ENCODE data around the gene PLOD1.

PLOD1 gene

DNA sequence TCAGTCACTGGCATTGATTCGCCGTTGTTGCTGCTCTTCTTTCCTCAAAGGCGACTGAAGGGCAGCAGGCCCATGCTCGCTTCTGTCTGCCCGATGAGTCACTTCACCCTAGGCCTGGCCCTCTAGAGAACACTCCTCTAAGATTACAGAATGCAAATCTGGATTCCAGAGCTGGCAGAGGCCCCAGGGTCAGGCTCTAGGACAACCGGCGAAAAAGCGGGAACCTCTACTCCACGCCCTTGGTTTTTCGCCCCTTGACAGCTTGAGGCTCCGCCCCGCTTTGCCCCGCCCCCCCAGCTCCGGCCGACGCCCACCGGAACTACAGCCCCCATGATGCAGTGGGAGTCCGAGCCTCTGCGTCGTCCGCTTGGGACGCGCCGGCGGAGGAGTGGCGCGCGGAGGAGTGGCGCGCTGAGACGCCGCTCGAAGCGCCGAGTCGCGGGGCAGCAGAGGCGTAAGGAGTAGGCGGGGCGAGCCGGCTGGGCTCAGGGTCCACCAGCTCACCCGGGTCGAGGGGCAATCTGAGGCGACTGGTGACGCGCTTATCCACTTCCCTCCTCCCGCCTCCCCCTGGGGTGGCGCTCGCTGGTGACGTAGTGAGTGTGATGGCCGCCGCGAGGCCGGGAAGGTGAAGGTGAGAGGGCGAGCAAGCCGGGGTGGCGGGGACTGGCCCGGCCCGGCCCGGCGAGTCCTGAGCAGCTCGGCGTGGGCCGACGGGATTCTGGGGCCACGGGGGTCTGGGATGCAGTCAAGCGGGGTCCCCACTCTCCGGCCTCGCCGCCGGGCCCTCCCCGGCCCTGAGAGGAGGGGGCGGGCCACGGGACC lies 45.5 kb downstream of the PLOD1 start, which contains the start of gene MFN2:
TSS of gene MFN2 (plus strand) at position 594 of the 825 bp plus-strand sequence. CDS start 8,725 bp downstream, outside the sequence.
- peak; percentile 96 to 98 (median 98) for DNase-seq

DNA sequence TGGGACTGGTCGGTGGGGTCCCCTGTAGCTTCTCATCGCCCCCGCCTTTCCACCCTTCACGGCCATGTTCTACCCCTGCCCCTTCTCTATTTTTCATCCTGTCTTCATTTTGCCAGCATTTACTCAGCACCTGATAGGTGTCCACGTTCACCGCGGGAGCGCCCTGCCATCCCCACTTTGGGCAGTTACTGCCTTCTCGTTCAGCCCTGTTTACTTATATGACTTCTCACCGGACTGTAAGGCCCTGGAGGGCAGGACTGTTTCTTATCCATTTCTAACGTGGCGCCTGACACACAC lies 46.1 kb downstream of the PLOD1 start:
- no peak for DNase-seq

DNA sequence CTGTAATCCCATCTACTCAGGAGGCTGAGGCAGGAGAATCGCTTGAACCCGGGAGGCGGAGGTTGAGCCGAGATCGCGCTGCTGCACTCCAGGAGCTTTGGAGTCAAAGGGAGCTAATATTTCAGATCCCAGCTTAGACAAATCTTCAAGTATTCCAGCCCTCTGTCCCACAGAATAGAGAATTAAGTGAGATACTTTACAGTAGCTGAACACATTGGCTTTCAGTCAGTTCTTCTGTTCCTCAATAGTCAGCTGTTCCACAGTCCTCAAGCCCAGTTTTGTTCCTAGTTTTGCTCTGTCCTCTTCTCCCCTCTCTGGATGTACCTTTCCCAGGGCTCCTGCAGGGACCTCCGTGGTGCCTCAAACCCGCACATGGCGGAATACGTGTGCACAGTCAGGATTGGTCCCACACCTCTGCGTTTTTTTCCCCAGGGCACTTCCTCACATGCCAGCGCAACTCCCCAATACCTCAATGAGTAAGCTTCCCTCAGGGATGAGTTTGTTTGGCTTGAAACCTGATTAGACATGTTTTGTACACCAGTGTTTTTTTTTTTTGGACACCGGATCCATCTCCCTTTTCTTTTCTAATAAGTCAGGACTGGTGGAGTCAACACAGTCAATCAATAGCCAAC lies 47.0 kb downstream of the PLOD1 start:
- no peak for DNase-seq

DNA sequence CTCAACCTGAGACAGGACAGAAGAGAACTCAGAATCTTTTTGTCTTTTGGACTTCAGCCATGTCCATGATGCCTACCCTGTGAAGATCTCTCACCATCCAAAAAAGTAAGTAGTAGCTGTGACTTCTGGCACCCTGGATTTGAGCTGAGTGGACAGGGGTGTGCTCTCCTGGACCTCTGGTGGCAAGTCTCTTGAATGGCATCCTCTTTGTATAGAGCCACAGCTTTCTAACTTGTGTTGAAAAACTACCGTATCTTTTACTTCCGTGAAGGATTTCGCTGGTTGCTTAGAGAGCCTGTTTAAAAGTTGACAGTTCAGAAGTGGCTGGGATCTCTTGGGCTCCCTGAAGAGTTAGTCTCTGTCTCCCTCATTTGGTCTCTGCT lies 47.5 kb downstream of the PLOD1 start:
- DNase-seq, result peak in 2 of 4 experiments; percentile 29 to 54

DNA sequence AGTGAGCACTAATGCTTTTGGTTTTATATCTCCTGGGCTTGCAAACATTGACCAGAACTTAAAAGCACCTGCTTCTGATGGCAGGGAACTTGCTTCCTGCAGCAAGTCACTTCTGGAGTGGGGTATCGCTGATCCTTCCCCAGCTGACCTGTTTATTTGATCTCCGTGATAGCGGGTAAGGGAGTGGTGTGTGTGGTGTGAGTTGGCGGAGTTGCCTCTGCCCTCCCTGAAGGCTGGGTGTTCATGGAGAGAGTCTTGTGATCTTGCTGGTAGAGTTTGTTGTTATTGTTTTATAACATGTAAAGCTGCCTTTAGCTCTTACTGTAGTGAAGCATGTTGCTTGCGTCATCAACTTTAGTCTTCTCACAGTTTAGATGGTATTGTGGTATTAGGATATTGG lies 49.6 kb downstream of the PLOD1 start:
- DNase-seq, result no peak

DNA sequence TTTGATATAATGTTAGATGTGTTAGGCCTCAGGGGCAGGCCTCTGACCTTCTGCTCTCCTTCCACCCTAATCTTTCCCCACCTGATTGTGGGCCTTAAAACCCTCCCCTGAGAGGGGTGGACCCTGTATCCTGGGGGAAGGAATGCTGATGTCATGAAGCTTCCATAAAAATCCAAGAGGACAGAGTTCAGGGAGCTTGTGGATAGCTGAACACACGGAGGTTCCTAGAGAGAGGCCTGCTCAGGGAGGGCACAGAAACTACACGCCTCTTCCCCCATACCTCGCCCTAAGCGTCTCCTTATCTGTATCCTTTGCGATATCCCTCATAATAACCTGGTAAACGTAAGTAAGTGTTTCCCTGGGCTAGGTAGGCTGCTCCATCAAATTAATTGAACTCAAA lies 50.1 kb downstream of the PLOD1 start:
- no peak for DNase-seq

DNA sequence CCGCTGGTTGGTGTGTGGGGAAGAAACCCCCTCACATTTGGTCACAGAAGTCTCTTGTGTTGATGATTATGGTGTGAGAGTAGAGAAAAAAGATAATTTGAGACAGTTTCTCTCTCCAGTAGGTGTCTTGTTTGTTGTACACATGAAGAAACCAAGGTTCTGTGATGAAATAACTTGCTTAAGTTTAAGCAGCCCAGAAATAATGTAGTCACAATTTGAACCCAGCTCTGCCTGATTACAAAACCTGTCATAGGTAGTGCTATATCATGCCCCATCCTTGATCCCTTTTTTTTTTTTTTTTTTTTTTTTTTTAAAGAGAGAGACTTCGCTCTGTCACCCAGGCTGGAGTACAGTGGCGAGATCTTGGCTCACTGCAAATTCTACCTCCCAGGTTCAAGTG lies 50.7 kb downstream of the PLOD1 start:
- no peak for DNase-seq

DNA sequence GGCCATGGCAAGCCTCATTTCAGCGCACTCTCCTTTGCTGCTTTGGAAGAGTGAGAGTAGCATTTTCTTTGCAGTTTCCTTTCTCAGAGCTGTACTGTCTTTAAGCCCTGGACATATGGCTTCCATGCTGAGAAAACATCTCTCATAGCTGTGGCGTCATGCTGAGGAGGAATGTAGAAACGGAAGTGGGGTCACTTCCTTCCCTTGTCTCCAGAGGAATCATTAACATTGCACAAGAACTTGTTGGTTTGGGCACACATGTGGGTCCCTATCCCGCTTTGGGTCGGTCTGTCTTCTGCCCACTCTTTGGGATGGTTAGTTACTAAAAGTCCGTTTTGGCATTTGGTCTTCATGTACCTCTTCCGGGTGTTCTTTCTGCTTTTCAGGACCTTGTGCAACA lies 51.3 kb downstream of the PLOD1 start:
- peak; percentile 62 to 89 (median 77) for DNase-seq

DNA sequence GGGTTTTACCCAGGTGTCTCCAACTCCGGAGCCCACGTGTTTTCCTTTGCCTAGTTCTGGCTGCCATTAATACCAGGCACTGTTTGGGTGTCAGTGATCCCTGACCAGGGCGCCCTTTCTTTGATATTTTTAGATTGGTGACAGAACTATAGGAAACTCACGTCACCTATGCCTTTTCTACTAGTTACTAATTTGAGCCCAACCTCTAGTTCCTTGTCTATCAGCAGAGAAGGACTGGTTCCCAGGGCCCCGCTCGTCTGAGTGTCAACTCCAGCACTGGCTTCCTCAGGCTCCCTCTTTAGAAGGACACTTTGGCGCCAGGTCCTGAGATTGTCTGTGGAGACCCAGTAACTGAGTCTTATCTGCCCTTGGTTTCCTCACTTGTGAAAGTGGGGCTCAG lies 55.2 kb downstream of the PLOD1 start:
- DNase-seq, result no peak

DNA sequence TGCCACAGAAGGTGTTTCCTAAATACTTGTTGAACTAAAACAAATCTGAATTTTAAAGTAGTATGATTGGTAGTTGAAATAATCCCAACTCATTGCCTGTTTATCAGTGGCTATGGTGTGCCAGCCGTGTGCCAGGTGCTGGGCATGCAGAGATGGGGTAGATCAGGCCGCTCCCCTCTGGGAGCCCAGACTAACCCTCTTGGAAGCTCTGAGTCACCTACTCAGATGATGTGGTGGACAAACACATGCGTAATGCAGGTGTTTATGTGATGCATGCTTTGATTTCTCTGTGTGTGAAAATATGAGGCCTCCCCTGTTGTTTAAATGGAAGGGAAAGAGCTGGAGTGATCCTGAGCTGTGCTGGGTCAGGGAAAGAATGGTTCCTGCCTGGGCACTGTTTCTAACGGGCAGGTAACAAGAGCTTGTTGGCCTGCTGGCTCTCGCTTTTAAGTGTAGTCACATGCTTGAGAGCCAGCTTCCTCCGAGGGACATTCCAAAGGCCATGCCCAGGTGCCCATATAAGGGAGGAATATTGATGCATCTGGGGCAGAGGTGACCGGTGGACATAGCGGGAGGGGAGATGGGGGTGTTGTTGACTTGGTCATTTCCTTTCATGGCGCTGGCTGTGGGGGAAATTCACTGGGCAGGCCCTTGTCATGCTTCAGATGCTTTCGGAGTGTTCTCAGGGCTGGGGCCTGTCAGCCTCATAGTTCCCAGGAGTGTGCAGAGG lies 56.0 kb downstream of the PLOD1 start:
- no peak for DNase-seq

DNA sequence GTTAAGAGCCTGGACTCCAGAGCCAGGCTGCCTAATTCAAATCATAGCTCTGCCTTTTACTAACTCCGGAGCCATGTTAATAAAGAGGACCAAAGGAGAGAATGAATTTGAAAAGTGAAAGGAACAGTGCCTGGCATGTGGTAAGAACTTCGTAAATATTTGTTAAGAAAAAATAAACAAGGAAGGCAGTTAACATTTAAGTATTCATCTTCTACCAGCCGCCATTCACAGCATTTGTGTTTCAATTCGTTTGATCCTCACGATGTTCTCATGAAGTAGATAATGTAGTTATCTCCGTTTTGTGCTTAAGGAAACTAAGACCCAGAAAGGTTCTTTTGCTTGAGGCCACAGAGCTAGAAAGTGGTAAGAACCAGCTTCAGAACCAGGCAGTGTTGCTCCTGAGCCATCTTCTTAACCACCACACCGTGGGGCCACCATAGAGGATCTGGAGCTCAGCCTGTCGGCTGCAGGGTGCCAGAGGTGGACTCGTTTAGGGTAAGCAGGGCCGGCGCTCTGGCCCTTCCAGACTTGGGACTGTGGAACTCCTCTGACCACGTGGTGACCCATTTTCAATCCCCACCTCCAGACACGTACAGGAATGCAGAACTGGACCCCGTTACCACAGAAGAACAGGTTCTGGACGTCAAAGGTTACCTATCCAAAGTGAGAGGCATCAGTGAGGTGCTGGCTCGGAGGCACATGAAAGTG lies 57.6 kb downstream of the PLOD1 start:
- DNase-seq, result no peak

DNA sequence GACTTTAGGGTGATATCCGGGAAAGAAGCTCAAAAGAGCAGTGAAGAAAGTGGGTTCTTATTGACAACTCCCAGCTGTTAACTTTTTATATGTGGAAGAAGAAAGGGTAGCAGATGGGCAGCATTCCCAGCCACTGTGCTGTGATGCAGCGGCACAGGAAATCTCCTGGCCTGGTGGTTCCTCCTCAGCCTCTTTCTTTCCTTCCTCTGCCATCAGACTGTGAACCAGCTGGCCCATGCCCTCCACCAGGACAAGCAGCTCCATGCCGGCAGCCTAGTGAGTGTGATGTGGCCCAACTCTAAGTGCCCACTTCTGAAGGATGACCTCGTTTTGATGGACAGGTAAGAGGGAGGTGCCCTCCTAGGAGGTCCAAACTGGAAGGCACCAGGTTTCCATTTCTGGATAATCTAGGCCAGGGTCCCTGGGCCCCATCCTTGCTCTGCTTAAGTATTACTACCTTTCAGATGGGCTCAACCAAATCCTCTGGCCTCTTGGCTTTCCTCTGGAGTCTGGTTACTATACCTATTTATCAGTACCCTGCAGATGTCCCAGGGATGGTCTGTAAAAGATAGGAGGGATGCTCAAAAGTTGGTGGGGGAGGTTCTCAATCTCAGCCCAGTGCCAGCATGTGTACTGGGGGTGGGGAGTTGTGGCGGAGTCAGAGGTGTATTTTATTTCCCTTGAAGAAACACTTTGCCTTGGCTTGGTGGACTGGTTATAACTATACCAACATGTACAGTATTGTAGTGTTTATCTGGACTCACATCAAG lies 62.7 kb downstream of the PLOD1 start:
- DNase-seq, result no peak

DNA sequence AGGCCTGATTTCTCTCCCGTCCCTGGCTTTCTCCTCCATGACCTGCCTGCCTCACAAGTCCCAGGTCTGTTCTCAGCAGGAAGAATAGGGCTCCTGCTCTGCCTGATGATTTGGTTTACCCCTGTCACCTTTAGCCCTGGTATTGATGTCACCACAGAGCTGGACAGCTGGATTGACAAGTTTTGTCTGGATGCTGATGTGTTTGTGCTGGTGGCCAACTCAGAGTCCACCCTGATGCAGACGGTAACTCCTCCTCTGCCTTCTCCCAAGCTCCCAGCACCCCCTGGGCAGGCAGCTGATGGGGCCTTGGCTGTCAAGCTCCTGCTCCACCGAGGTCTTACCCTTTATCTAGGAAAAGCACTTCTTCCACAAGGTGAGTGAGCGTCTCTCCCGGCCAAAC lies 64.1 kb downstream of the PLOD1 start:
- DNase-seq, result no peak

DNA sequence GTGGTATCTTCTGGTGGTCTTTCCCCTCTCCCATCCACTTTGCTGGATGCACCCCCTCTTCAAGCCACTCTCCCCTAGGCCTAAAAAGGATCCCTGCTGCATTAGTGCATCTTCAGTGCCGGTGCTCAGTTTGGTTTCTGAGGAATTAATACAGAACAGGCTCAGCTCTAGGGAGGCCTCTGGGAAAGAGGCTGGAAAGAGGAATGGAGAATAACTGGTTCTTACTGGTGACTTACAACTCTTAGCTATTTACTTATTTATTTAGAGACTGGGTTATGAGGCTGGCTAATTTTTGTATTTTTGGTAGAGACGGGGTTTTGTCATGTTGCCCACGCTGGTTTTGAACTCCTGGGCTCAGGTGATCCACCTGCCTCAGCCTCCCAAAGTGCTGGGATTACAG lies 64.7 kb downstream of the PLOD1 start:
- no peak for DNase-seq

DNA sequence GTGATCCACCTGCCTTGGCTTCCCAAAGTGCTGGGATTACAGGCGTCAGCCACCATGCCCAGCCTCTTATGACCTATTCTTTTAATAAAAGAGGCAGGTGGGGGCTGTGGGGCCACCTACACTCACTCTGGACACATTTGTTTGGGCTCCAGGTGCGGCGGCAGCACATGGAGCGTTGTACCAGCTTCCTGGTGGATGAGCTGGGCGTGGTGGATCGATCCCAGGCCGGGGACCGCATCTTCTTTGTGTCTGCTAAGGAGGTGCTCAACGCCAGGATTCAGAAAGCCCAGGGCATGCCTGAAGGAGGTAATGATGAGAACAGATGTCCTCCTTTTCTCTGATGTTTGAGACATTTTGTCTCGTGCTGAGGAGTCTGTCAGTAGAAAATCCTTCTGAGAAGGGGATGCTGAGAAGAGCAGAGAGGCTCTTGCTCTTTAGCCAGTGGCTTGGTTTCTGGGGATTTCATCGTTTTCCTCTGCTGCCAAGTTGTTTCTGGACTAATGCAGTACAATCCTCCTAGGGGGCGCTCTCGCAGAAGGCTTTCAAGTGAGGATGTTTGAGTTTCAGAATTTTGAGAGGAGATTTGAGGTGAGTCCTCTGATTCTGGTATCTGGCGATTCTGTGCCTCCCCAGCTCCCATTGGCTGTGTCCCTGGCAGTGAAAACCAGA lies 66.9 kb downstream of the PLOD1 start:
- peak; percentile 46 to 76 (median 58) for DNase-seq

DNA sequence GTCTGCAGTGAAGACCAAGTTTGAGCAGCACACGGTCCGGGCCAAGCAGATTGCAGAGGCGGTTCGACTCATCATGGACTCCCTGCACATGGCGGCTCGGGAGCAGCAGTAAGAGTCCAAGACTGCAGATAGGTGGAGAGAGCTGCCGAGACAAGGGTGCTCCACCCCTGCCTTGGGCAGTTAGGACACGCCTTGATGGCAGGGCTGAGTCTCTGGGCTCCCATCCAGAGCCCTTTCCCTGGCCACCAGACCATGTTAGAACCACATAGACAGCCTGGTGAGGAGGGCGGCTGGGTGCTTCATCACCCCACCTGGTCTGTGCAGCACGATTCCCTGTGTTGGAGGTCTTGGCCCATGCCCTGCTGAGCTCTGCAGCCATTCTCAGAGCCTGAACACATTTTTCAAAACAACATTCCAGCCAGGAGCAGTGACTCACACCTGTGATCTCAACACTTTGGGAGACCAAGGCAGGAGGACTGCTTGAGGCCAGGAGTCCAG lies 67.5 kb downstream of the PLOD1 start:
- no peak for DNase-seq

DNA sequence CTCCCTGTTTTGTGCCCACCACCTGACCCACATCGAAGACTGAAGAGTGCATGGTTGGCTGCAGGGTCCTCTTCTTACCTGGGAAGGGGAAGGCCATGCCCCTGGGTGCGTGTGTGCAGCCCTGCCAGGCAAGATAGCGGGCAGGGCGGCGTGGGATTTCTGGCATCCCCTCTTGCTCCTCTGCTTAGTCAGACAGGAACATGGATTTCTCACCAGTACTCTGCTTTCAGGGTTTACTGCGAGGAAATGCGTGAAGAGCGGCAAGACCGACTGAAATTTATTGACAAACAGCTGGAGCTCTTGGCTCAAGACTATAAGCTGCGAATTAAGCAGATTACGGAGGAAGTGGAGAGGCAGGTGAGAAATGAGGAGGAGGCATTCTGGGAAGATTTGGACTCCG lies 69.2 kb downstream of the PLOD1 start:
- DNase-seq, result no peak

DNA sequence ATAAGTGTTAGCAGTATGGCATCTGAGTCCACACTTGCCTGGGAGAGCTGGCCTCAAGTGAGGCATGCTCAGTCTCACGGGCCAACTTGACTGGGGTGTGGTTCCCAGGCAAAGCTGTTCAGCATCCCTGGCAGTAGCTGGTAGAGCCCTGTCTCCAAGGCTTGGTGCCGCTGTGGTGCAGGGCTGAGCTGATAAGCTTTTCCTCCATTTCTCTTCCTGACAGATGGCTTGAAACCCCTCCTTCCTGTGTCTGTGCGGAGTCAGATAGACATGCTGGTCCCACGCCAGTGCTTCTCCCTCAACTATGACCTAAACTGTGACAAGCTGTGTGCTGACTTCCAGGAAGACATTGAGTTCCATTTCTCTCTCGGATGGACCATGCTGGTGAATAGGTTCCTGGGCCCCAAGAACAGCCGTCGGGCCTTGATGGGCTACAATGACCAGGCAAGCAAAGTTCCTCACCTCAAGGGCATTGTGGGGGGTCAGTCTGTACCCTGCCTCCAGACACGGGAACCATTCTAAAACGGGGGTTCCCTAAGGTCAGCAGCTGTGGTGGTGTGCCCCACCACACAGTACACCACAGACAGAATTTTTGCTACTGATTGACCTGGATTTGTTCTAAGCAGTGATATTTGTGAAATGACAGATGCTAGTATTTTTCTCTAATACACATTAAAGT lies 71.1 kb downstream of the PLOD1 start:
- no peak for DNase-seq

DNA sequence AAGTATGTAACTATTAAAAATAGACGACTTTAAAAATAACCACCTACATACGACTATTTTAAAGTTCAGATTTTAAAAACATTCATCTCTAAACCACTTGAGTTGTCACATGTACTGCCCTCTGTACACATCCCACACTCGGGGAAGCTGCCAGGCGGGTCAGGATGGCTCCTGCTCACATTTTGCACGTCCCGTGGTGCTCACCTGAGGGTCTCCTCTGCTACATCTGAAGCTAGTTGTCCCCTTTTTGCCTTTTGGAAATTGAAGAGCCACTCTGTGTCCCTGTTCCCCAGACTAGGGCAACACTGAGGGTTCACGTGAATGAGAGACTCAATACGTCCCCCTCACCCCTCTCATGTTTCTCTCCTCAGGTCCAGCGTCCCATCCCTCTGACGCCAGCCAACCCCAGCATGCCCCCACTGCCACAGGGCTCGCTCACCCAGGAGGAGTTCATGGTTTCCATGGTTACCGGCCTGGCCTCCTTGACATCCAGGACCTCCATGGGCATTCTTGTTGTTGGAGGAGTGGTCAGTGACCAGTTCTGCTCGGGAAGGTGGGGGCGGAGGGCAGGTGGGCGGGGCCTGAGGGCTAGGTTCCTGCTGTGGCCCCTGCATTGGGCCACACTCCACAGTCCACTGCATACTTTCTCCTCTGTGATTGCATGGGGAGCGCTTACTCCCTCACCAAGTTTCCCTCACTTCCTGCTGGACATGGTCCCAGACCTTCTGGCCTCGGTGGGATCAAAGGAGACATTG lies 71.8 kb downstream of the PLOD1 start:
- DNase-seq, result peak in 1 of 4 experiments; percentile 17

DNA sequence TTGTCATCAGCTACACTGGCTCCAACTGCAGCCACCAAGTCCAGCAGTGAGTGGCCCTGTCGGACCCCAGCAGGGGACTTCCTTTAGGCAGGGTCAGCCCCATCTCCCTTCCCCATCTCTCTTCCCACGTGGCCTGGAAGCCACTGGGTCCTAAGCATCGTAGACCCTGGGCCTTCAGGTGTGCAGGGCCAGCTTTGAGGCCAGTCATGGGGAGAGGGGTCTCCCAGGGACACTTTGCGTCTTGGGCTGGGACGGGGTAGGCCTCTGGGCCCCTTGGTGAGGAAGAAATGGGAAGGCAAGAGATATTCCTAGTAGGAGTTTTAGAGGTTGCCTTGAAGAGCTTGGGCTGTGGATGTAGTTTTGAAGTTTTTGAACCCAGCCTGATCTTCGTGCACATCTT lies 72.7 kb downstream of the PLOD1 start:
- DNase-seq, result no peak

Measured in suppressor macrophage (primary cell).